IMR-90 (cell line): ENCODE data around the gene DGAT2L6. TPM values are rescaled to one million over a fixed set of nuclear protein-coding genes. Genes with fewer than 3 reads are reported as not detected.

ENCODE experiments used
- ATAC-seq: fragments of 200-7000 bp; cut with Tn5 transposase; 2 replicates; pipeline ENCODE4 v1.9.1; 2020; ENCODE audit warnings: low read depth, mild to moderate bottlenecking, moderate library complexity
- BruUV-seq: library from RNA; stranded (reverse); fragments of 400-500 nt; replicated peaks from 2 replicates; lab custom pipeline; 2021; lab: Mats Ljungman, UMichigan
- CTCF ChIA-PET: fragments of 300-600 bp; formaldehyde crosslinking; extraction: SDS; loops from one replicate; lab custom pipeline; 2021; ENCODE audit warnings: antibody characterized with exemption; lab: Yijun Ruan, JAX
- POLR2A ChIA-PET: fragments of 300-600 bp; sonication (Branson Sonifier 250); formaldehyde crosslinking; loops from one replicate; lab custom pipeline; 2022; ENCODE audit warnings: antibody characterized with exemption; ENCODE audit not compliant: unreplicated experiment; lab: Charles Lee
- DNase-seq: peaks from one replicate; pipeline ENCODE4 v3.0.0; 2013
- H2AFZ ChIP-seq: replicated peaks from 2 replicates; pipeline ENCODE3; 2013; ENCODE audit warnings: low read length, mild to moderate bottlenecking; ENCODE audit not compliant: poor library complexity
- H2AK5ac ChIP-seq: 2 replicates; pipeline ENCODE4 v1.6.1; 2013; ENCODE audit warnings: low read depth, low read length, inconsistent platforms
- H2AK9ac ChIP-seq: replicated peaks from 2 replicates; pipeline ENCODE3; 2013; ENCODE audit warnings: mild to moderate bottlenecking, low read depth, low read length, moderate library complexity; ENCODE audit not compliant: poor library complexity
- H2BK120ac ChIP-seq: 2 replicates; pipeline ENCODE4 v1.6.1; 2013; ENCODE audit warnings: low read depth, low read length, inconsistent platforms
- H2BK15ac ChIP-seq: 3 replicates; pipeline ENCODE4 v1.6.1; 2013; ENCODE audit warnings: low read depth, low read length, inconsistent platforms
- H2BK20ac ChIP-seq: 2 replicates; pipeline ENCODE4 v1.6.1; 2013; ENCODE audit warnings: low read depth, mild to moderate bottlenecking, inconsistent platforms, low read length, moderate library complexity
- H2BK5ac ChIP-seq: 2 replicates; pipeline ENCODE4 v1.6.1; 2013; ENCODE audit warnings: mild to moderate bottlenecking, low read depth, low read length, inconsistent platforms; ENCODE audit not compliant: poor library complexity, severe bottlenecking
- H3K14ac ChIP-seq: replicated peaks from 2 replicates; pipeline ENCODE4 v1.6.1; 2013; ENCODE audit warnings: low read depth, low read length, inconsistent platforms
- H3K18ac ChIP-seq: 2 replicates; pipeline ENCODE4 v1.6.1; 2013; ENCODE audit warnings: low read depth, low read length, control low read depth
- H3K23ac ChIP-seq: 2 replicates; pipeline ENCODE4 v1.6.1; 2013; ENCODE audit warnings: low read depth, low read length, inconsistent platforms
- H3K27ac ChIP-seq: 2 replicates; pipeline ENCODE4 v1.5.1; 2013; ENCODE audit warnings: mild to moderate bottlenecking, control low read depth, low read length; ENCODE audit not compliant: insufficient read depth
- H3K27me3 ChIP-seq: 2 replicates; pipeline ENCODE4 v1.6.1; 2013; ENCODE audit warnings: low read length; ENCODE audit not compliant: control insufficient read depth, insufficient read depth
- H3K36me3 ChIP-seq: 2 replicates; pipeline ENCODE4 v1.6.1; 2013; ENCODE audit warnings: low read length, mixed read lengths; ENCODE audit not compliant: control insufficient read depth, insufficient read depth
- H3K4ac ChIP-seq: 2 replicates; pipeline ENCODE4 v1.6.1; 2013; ENCODE audit warnings: low read depth, low read length, inconsistent platforms
- H3K4me1 ChIP-seq: 2 replicates; pipeline ENCODE4 v1.6.1; 2013; ENCODE audit warnings: low read length, mixed read lengths; ENCODE audit not compliant: control insufficient read depth, insufficient read depth
- H3K4me2 ChIP-seq: 2 replicates; pipeline ENCODE4 v1.6.1; 2013; ENCODE audit warnings: low read depth, mild to moderate bottlenecking, control low read depth, low read length, moderate library complexity
- H3K4me3 ChIP-seq: 2 replicates; pipeline ENCODE4 v1.5.1; 2013; ENCODE audit warnings: low read depth, mild to moderate bottlenecking, control low read depth, low read length, moderate library complexity; ENCODE audit not compliant: insufficient read depth
- H3K56ac ChIP-seq: 2 replicates; pipeline ENCODE4 v1.6.1; 2013; ENCODE audit warnings: low read length, inconsistent platforms; ENCODE audit not compliant: insufficient read depth; ENCODE audit errors: extremely low read depth
- H3K79me1 ChIP-seq, 2 experiments: 2 replicates each; pipeline ENCODE4 v1.6.1; 2013; ENCODE audit warnings: low read length in 2 of 2, inconsistent platforms in 1 of 2, low read depth in 1 of 2
- H3K9ac ChIP-seq: 2 replicates; pipeline ENCODE4 v1.6.1; 2013; ENCODE audit warnings: low read depth, low read length, control low read depth
- H3K9me1 ChIP-seq: 2 replicates; pipeline ENCODE4 v1.6.1; 2013; ENCODE audit warnings: low read length, inconsistent platforms; ENCODE audit not compliant: insufficient read depth
- H3K9me3 ChIP-seq: 2 replicates; pipeline ENCODE4 v1.6.1; 2013; ENCODE audit warnings: low read length; ENCODE audit not compliant: control insufficient read depth, insufficient read depth
- H4K20me1 ChIP-seq: 2 replicates; pipeline ENCODE4 v1.6.1; 2013; ENCODE audit warnings: low read length, inconsistent platforms; ENCODE audit not compliant: insufficient read depth
- H4K5ac ChIP-seq: 2 replicates; pipeline ENCODE4 v1.6.1; 2013; ENCODE audit warnings: mild to moderate bottlenecking, low read depth, low read length, control low read depth
- H4K8ac ChIP-seq, 2 experiments: 2 replicates each; pipeline ENCODE4 v1.6.1; 2013; ENCODE audit warnings: low read depth in 2 of 2, low read length in 2 of 2, control low read depth in 1 of 2, inconsistent platforms in 1 of 2
- H4K91ac ChIP-seq: 2 replicates; pipeline ENCODE4 v1.6.1; 2013; ENCODE audit warnings: low read depth, low read length, inconsistent platforms; ENCODE audit not compliant: insufficient read depth
- BHLHE40 ChIP-seq: fragments of 150-350 bp; IDR thresholded peaks from 2 replicates; pipeline ENCODE4 v1.6.1; 2016; ENCODE audit warnings: mild to moderate bottlenecking, low read depth, low read length
- CEBPB ChIP-seq: IDR thresholded peaks from 2 replicates; pipeline ENCODE4 v1.6.1; 2012; ENCODE audit warnings: low read depth, low read length, improper control_type of control experiment
- CHD1 ChIP-seq: IDR thresholded peaks from 2 replicates; pipeline ENCODE4 v1.6.1; 2012; ENCODE audit warnings: low read depth, low read length, improper control_type of control experiment
- FOS ChIP-seq: fragments of 150-350 bp; IDR thresholded peaks from 2 replicates; pipeline ENCODE4 v1.6.1; 2016; ENCODE audit warnings: low read depth, low read length
- MAFK ChIP-seq: IDR thresholded peaks from 2 replicates; pipeline ENCODE4 v1.6.1; 2012; ENCODE audit warnings: low read depth, low read length, improper control_type of control experiment
- MAZ ChIP-seq: IDR thresholded peaks from 2 replicates; pipeline ENCODE4 v1.6.1; 2012; ENCODE audit warnings: low read depth, mild to moderate bottlenecking, low read length, improper control_type of control experiment, moderate library complexity, borderline replicate concordance
- MXI1 ChIP-seq: IDR thresholded peaks from 2 replicates; pipeline ENCODE4 v1.6.1; 2012; ENCODE audit warnings: low read depth, mild to moderate bottlenecking, low read length, moderate library complexity, borderline replicate concordance
- NFE2L2 ChIP-seq: fragments of 150-350 bp; IDR thresholded peaks from 2 replicates; pipeline ENCODE4 v1.6.1; 2016; ENCODE audit warnings: low read depth, mild to moderate bottlenecking, low read length
- POLR2A ChIP-seq: IDR thresholded peaks from 2 replicates; pipeline ENCODE4 v1.6.1; 2012; ENCODE audit warnings: mild to moderate bottlenecking, low read depth, low read length
- RAD21 ChIP-seq: IDR thresholded peaks from 2 replicates; pipeline ENCODE4 v1.6.1; 2012; ENCODE audit warnings: low read length, improper control_type of control experiment
- RCOR1 ChIP-seq: IDR thresholded peaks from 2 replicates; pipeline ENCODE4 v1.6.1; 2012; ENCODE audit warnings: mild to moderate bottlenecking, low read length, improper control_type of control experiment; ENCODE audit not compliant: insufficient replicate concordance
- RFX5 ChIP-seq: IDR thresholded peaks from 2 replicates; pipeline ENCODE4 v1.8.0; 2012; ENCODE audit warnings: low read depth, mild to moderate bottlenecking, low read length, moderate library complexity
- SMC3 ChIP-seq: fragments of 150-350 bp; IDR thresholded peaks from 2 replicates; pipeline ENCODE4 v1.6.1; 2016; ENCODE audit warnings: low read depth, mild to moderate bottlenecking, antibody characterized with exemption, low read length, moderate library complexity
- USF2 ChIP-seq: fragments of 150-350 bp; IDR thresholded peaks from 2 replicates; pipeline ENCODE4 v1.6.1; 2017; ENCODE audit warnings: mild to moderate bottlenecking, antibody characterized with exemption, low read length, low read depth
- WGBS, 2 experiments: methylation state at CpG; one replicate each; pipeline versions ENCODE4 v1.1.5 to v1.1.7; 2013; ENCODE audit warnings: missing lambda C conversion rate in 2 of 2; ENCODE audit not compliant: insufficient read length in 1 of 2; ENCODE audit errors: extremely low coverage in 2 of 2; 5-methylcytosine and 5-hydroxymethylcytosine counted together
- dilution Hi-C: fragments of 300-500 bp; cut with HindIII; formaldehyde crosslinking; loops from one replicate; pipeline ENCODE4 v1.14.3; 2018; ENCODE audit warnings: low sequenced_read_pairs; ENCODE audit not compliant: unreplicated experiment
- in situ Hi-C: fragments of 300-500 bp; cut with MboI; formaldehyde crosslinking; loops from 3 replicates; pipeline ENCODE4 v1.14.3; 2019; ENCODE audit warnings: low sequenced_read_pairs, inconsistent platforms, mixed read lengths
- intact Hi-C: fragments of 100-400 bp; cut with micrococcal nuclease; formaldehyde crosslinking; loops from 2 replicates; pipeline ENCODE4 v1.10.0; 2022
- polyA plus RNA-seq, 3 experiments: library from polyadenylated mRNA; depleted of rRNA; stranded (reverse); fragments of >200 nt; gene quantifications; 2 replicates each; pipeline ENCODE4 v1.2.3, GENCODE V29; 2012; ENCODE audit warnings: low replicate concordance in 1 of 3
- total RNA-seq: library from RNA; depleted of rRNA; stranded (reverse); fragments of >200 nt; gene quantifications from 2 replicates; pipeline ENCODE4 v1.2.3, GENCODE V29; 2012
- TF ChIP-seq, protein P1 (sequence below): fragments of 150-350 bp; IDR thresholded peaks from 2 replicates; pipeline ENCODE4 v1.6.1; 2016; ENCODE audit warnings: low read depth, mild to moderate bottlenecking, low read length, moderate library complexity, borderline replicate concordance
- TF ChIP-seq, protein P2 (sequence below): conservative IDR thresholded peaks from 2 replicates; pipeline ENCODE4 v1.5.1; 2012; ENCODE audit warnings: mild to moderate bottlenecking, low read depth, low read length, improper control_type of control experiment

Gene DGAT2L6
- total and polyA plus RNA-seq, 2 of the 4 experiments (the other 2 are of a cell fraction), result not detected

GRCh38 chrX:70201732-70202131, 24.4 kb downstream of the DGAT2L6 start:
- Histone ChIP-seq H2BK120ac (no peak overlapping the region), H3K79me1 (no peaks in the 10 kb centered on the region), H2AK5ac (no peak overlapping the region), H2BK20ac (no peak overlapping the region), H3K4me1 (no peaks in the 10 kb centered on the region), H3K27ac (no peak overlapping the region), H4K20me1 (no peaks in the 10 kb centered on the region), H3K23ac (no peak overlapping the region), H3K4me3 (no peak overlapping the region), H3K27me3 (peaks cover 12% of the 10 kb centered on the region), H3K14ac (no peak overlapping the region), H3K18ac (no peak overlapping the region), H4K91ac (no peak overlapping the region), H2BK15ac (no peak overlapping the region), H3K4me2 (no peak overlapping the region), H4K5ac (no peak overlapping the region), H4K8ac (no peak overlapping the region), H3K9me3 (0 out of 2 replicates have a peak, but pooled peaks cover 2% of the 10 kb centered on the region), H2AFZ (no peak overlapping the region), H2AK9ac (no peak overlapping the region), H3K4ac (no peak overlapping the region), H2BK5ac (no peak overlapping the region), H3K9ac (no peak overlapping the region), H3K9me1 (no peaks in the 10 kb centered on the region), H3K36me3 (no peaks in the 10 kb centered on the region), H3K56ac (no peak overlapping the region)
- in situ Hi-C loops (no loop called here), dilution Hi-C loops (no loop called here), intact Hi-C loops (no loop called here)
- BruUV-seq, result no TSS peak
- ChIA-PET CTCF (no interaction called here), POLR2A (no interaction called here)
- TF ChIP-seq, protein P1, sequence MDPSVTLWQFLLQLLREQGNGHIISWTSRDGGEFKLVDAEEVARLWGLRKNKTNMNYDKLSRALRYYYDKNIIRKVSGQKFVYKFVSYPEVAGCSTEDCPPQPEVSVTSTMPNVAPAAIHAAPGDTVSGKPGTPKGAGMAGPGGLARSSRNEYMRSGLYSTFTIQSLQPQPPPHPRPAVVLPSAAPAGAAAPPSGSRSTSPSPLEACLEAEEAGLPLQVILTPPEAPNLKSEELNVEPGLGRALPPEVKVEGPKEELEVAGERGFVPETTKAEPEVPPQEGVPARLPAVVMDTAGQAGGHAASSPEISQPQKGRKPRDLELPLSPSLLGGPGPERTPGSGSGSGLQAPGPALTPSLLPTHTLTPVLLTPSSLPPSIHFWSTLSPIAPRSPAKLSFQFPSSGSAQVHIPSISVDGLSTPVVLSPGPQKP, result no peak
- TF ChIP-seq SMC3 (no peak), CEBPB (no peak), RCOR1 (no peak), MAFK (no peak), USF2 (no peak), POLR2A (no peak), RAD21 (no peak), NFE2L2 (no peak), FOS (no peak), RFX5 (no peak), MAZ (no peak), MXI1 (no peak), BHLHE40 (no peak), CHD1 (no peak)
- TF ChIP-seq, protein P2, sequence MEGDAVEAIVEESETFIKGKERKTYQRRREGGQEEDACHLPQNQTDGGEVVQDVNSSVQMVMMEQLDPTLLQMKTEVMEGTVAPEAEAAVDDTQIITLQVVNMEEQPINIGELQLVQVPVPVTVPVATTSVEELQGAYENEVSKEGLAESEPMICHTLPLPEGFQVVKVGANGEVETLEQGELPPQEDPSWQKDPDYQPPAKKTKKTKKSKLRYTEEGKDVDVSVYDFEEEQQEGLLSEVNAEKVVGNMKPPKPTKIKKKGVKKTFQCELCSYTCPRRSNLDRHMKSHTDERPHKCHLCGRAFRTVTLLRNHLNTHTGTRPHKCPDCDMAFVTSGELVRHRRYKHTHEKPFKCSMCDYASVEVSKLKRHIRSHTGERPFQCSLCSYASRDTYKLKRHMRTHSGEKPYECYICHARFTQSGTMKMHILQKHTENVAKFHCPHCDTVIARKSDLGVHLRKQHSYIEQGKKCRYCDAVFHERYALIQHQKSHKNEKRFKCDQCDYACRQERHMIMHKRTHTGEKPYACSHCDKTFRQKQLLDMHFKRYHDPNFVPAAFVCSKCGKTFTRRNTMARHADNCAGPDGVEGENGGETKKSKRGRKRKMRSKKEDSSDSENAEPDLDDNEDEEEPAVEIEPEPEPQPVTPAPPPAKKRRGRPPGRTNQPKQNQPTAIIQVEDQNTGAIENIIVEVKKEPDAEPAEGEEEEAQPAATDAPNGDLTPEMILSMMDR, result no peak
- no CpG with 5 or more reads among the region's 5 CpGs for WGBS, 2 experiments
- ATAC-seq (no peak), DNase-seq (no peak)
